ENCODE measurements around the gene SP3. TPM values are rescaled to one million over a fixed set of nuclear protein-coding genes. Genes with fewer than 3 reads are reported as not detected.
"Not testable (repeated sequence)": the region's sequence is repeated elsewhere in the genome, so short reads cannot be mapped to it uniquely, and the experiment has no call there.

SP3 gene
- total RNA-seq, 1 donor from 2014 or later = 215 TPM

DNA sequence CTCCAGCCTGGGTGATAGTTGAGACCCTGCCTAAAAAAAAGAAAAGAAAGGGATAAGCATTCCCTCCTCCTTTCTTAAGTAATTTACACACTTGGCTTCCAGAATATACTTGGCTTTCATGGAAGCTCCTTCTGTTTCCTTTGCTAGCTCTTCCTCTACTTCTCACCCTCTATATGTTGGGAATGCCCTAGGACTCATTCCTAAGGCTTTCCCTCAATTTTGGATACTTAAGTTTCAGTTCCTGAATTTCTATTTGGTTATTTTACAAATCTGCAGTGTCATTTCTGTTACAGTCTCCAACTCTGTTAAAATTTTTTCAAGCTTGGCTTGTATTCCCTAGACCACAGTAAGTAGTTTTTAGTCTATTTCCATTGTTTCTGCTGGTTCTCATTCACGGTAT lies 23.6 kb downstream of the SP3 start:
- DNase-seq = no peak

DNA sequence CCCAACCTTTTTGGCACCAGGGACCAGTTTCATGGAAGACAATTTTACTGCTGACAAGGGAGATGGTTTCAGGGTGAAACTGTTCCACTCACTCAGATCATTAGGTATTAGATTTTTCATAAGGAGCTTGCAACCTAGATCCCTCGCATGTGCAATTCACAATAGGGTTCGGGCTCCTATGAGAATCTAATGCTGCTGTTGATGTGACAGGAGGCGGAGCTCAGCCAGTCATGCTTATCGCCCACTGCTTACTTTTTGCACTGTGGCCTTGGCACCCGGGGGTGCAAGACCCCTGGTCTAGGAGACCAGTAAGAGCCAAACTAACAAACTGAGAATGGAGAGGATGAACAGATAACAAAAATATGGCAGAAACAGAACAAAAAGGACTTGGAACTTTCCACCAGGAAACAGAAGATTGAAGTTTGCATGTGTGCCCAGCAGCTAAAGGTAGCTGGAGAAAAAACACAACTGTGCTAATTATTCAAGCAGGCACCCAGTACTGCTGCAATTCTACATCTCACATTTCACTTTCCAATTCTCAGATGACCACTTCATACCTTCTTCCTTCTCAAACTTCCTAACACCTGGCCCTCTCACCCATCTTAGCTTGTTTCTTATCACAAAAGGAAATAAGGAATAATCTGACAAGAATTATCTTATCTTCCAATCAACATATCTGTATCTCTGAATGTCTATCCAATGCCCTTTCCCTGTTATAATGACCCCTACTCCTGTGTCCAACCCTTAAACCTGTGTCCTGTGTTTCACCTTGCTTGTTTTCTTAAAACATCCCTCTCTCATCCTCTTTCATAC lies 24.8 kb downstream of the SP3 start:
- DNase-seq = no peak

DNA sequence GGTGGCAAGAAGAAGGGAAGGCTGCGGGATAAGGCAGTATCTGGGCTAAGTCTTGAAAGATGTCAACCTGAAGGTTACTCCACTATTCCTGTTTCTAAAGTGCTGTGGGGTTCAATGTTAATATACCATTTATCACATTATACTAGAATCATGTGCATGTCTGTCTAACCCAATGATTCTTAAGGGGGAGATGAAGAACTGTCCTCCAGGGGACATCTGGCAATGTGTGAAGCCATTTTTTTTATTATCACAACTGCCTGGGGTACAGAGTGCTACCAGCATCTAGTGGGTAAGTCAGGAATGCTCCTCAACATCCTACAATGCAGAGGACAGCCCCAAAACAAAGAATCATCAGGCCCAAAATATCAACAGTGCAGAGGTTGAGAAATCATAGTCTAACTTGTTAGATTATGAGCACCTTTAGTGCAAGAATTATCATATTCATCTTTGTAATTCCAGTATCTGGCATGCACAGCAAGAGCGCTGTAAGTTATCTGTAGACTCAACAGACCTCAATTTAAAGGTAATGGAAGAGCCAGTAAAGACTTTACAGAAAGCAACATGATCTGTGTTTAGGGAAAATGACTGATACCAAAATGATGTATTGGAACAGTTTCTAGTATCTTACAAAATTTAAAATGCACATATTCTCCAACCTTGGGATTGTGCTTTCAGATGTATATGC lies 26.3 kb downstream of the SP3 start:
- DNase-seq = no peak

DNA sequence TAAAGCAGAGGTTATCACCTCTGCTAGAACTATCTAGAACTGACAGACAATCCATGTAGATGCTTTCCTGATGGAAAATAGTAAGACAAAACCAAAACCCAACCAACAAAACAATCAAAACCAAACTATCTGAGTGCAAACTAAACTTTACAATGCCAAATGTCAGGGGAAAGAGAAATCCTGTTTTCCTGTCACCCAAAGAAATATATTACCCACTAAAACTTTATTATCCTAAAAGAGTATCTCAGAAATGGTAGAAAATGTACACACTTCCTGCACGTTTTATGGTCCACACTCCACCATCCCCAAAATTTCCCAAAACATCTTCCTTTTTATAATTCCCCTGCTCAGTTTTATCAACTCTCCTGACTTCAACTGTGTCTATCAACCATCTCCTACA lies 29.9 kb downstream of the SP3 start:
- DNase-seq = no peak

DNA sequence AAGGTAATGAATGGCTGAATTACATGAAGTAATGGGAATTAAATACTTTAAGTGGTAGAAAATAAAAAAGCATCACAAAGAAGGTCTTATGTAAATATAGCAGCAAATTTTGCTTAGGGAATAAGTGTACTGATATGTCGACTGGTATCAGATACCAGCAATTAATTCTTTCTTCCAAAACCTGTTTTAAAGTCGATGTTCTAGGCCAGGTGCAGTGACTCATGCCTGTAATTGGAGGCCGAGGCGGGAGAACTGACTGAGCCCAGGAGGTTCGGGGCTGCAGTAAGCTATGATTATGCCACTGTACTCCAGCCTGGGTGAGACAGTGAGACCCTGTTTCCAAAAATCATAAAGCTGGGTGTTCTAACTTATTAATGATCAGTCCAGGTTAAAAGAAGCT lies 30.3 kb downstream of the SP3 start:
- DNase-seq = no peak

DNA sequence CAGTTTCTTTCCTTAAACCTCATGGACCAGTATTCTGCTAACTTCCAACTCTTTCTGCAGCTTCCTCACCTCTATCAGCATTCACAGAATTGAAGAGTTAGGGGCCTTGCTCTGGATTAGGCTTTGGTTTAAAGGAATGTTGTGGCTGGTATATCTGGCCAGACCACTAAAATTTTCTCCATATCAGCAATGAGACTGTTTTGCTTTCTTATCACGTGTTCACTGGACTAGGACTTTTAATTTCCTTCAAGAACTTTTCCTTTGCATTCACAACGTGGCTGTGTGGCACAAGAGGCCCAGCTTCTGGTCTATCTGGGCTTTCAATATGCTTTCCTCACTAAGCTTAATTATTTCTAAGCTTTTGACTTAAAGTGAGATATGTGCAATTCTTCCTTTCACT lies 33.4 kb downstream of the SP3 start:
- DNase-seq = no peak

DNA sequence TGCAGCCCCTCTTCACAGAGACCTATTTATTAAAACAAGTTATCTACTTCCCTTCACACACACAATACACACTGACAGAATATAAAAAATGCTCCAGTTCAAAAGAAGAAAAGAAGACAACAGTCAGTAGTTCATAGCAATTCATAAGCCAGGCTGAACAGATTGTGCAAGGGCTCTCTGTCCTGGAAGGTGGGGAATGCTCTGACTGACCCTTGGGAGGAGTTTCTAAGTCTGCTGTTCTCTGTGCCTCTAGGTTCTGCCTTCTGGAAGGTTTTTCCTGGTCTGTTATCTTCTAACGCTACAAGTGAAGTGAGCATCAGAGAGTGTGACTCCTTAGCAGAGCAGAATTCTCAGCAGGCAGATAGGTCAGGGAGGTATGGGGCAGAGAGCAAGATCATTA lies 35.7 kb downstream of the SP3 start:
- DNase-seq = no peak

DNA sequence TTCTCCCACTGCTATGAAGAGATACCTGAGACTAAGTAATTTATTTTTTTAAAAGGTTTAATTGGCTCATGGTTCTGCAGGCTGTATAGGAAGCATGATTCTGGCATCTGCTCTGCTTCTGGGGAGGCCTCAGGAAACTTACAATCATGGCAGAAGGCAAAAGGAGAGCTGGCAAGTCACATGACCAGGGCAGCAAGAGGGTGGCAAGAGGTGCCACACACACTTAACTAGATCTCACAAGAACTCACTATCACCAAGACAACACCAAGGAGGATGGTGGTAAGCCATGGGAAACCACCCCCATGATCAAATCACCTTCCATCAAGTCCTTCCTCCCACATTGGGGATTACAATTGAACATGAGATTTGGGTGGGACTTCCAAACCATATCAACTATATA lies 38.3 kb downstream of the SP3 start:
- no peak for DNase-seq

DNA sequence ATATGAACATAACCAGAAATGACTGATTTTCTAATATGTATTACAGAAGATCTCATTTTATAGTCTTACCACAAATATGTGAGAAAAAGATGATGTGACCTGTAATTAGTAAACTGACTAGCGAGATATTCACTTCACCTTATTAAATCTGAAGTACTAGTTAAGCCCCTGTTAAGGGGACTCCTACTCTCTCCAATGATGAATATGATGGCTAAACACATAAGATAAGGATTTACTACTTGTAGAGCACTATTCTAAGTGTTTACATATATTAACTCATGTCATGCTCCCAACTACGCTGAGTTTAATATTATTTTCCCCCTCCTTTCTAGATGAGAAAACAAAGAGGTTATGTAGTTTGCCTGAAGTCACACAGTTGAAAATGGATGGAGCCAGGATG lies 40.9 kb downstream of the SP3 start:
- DNase-seq = no peak

DNA sequence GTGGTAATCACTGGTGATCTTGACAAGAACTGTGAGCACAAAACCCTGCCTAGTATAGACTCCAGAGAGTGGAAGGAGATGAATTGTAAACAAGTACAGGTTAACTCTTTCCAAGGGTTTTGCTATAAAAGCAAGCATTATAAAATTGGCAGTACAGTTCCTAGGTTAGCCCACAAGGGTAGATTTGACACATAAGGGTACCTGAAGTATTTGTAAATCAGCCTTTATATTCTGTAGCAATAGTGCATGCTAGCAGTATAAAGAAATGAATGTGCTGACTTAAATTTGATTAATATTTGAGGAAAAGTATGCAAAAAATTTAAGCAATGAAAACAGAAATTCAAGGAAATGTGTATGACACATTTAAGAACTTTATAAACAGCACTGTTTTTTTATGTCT lies 42.4 kb downstream of the SP3 start:
- no peak for DNase-seq

DNA sequence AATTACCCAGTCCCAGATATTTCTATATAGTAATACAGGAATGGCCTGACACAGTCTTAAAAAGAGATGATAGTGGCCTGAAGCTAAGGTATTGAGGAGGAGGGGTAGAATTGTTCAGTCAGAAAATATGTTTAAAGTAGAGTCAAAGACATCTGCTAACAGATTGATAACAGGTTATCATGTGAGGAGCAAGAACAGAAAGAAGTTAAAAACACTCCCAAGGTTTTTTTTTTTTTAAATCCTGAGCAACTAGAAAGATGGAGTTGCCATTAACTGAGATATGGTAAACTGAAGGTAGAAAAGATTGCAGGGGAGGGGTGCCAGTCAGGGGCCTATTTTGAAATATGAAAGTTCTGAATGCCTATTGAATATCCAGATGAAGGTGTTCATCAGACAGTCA lies 43.1 kb downstream of the SP3 start:
- no peak for DNase-seq

DNA sequence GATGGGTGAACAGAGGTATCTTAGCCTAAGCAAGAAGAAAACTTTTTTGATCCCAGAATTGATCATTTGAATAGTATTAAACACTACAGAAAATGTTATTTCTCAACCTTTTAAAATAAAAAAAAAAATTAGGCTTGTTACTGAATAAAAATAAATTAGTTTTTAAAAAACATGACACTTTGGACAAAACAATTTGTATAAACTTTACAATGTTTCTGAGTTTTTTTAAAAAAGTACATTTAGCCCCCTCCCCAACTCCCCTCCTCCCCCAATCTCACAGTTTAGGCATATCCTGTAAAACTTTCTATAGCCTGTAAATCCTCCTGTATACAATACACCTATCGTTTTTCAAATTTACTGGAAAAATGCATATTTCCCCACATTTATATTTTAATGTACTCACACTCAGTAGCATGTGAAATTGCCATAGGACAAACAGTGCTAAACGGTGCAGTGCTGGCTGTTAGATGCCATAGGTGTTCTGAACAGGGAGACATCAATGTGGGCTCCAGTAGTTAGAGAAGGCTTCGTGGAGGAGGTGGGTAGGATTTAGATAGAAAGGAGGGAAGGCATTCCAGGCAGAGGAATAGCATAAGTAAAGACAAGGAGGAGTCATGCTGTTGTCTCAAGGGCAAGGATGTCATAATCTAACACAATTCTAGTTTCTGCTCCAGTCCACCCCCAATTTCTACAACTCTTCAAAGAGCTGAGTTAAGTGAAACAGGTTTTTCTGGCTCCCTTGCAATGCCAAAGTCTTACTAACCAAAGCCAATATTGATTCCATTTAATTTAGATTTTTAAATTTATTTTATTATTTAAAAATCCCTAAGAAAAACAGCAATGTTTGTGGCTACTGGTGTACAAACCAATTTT lies 50.9 kb downstream of the SP3 start:
- DNase-seq = no peak

DNA sequence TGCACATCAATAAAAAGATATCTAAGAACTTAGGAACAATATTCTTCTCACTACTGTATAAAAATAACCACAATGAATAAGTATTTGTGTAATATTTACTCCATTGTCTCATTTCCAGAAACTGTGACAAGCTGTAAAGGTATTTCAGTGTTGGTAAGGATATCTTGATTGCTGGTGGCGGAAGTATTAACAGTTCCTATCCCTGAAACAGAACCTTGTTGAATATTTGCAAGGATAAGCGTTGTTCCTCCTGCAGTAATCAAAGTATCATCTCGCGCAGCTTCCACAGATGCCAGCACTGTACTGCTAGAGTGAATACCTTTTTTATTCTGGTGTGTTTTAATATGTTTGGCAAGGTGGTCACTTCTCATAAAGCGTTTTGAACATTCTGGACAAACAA lies 55.3 kb downstream of the SP3 start:
- no peak for DNase-seq

DNA sequence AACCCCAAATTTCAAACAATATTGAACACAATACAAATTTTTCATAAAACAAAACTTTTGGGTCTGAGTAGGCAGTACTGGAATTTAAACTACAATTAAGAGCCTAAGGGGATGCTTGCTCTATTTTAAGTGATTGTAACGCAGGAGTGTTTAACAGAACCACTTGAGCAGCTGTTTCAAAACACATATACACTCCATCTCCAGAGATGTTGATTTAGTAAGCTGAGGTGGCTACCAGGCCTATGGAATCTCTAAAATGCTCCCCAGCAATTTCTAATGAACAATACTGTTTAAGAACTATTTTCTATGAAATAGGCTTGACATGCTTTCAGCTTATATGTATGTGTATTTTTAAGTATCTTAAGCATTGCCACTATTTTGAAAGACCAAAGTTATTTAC lies 58.5 kb downstream of the SP3 start:
- no peak for DNase-seq

DNA sequence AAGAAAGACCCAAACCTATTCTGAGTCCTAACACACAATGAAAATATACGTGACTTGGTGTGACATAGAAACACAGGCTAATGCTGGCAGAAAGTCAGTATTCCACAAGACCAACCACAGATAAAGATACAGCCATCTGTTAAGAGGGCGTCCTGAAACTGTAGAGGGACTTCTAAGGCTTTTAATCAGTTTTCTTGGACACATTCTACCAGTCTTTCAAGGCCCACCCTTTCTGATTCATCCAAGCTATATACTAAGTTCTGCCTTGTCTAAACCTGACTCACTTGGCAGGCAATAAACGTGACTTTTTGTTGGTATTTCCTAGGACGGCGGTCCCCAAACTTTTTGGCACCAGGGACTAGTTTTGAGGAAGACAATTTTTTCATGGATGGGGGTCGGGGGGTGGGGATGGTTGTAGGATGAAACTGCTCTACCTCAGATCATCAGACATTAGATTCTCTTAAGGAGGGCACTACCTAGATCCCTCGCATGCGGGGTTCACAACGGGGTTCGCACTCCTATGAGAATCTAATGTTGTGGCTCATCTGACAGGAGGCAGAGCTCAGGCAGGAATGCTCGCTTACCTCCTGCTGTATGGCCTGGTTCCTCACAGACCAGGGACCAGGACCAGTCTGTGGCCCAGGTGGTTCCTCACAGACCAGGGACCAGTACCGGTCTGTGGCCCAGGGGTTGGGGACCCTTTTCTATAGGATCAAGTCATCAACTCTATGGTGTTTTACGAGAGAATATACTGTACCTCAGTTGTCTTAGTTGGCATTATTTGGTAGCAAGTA lies 61.4 kb downstream of the SP3 start:
- no peak for DNase-seq

DNA sequence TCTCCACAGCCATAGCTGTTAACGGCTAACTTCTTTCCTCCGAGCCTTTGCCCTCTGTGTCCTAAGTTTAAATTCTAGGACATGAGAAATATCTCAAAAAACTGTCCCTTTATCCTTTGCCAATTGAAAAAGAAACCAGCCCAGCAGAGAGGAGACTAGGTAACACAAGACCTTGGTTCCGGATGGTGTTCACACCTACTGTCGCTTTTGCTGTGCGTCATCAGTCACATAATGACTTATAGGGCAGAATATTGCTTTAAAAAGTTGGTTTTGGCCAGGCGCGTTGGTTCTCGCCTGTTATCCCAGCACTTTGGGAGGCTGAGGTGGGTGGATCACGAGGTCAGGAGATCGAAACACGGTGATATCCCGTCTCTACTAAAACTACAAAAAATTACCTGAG lies 66.2 kb downstream of the SP3 start:
- DNase-seq = no peak

DNA sequence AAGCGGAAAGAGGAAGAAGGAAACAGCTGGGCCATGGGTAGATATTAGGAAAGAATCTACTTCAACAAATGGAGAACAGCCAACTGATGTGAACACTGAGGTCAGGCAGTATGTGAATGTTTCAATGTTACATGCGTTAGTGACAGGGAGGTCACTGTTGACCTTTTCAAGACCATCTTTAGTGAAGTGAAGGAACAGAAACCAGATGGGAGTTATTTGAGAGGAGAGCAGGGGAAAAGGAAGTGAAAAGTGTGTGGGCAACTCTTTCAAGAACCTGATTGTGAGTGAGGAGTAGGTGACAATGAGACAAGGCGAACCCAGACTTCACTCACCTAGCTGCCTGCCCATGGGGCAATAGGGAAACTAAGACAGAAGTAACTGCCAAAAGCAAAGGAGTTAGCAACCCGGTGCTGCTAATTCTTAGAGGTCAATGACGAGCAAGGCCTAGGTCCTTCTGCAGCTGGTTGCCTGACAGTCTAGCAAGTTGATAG lies 67.0 kb downstream of the SP3 start:
- DNase-seq = no peak

DNA sequence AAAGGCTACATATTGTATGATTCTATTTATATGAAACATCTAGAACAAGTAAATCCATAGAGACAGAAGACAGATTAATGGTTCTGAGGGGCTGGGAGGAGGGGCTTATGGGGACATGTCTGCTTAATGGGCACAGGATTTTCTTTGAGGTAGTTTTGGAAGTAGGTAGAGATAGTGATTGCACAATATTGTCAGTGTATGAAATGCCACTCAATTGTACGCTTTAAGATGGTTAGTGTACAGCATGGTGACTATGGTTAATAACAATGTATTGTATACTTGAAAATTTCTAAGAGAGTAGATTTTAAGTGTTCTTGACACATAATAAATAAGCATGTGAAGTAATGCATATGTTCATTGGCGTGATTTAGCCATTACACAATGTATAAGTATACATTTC lies 68.4 kb downstream of the SP3 start:
- DNase-seq = no peak

DNA sequence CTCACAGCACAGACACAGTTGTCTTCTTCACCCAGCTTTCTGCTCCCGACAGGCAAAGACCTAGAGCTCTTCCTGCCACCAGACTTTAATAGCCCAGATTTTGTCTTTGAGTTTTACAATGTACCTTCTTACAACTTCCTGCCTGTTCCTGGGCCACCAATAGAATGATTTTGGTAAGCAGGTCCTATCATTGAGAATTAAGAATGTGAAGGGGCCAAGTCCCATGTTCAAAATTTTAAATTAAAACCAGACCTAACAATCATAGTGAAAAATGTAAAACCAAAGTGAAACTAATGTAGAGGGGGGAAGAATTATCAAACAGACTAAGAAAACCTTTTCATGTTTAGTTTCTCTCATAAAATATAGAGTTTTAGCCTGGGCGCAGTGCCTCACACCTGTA lies 72.8 kb downstream of the SP3 start:
- DNase-seq = no peak

DNA sequence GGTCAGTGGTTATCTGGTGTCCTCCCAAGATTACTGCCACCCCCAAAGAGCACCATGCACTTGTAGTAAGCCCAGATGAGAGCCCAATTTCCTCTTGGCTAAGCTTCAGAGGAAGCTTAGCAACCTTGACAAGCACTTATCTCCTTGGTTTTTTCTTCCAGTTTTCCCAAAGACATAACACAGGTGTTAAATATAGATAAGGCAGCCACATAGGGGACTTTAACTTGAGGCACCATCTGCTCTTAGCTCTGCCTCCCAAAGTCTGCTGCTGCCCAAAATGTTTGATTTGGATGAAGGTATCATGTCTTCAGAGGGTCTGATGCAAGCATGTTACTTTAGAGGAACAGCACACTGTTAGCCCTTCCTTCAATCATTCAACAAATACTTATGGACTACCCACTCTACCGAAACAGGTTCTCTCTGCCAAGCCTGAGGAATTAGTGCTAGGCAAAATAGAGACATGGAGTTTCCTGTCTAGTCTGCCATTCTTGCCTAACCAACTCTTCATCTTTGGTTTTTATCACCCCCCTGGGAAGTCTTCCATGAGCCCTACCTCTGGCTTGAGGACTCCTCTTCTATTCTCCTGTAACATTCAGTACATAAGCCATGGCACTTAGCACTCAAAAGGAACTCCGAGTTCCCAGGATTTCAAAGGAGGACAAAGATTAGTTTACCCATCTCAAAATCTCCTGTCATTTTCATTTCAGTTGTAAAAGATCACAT lies 73.7 kb downstream of the SP3 start:
- no peak for DNase-seq

DNA sequence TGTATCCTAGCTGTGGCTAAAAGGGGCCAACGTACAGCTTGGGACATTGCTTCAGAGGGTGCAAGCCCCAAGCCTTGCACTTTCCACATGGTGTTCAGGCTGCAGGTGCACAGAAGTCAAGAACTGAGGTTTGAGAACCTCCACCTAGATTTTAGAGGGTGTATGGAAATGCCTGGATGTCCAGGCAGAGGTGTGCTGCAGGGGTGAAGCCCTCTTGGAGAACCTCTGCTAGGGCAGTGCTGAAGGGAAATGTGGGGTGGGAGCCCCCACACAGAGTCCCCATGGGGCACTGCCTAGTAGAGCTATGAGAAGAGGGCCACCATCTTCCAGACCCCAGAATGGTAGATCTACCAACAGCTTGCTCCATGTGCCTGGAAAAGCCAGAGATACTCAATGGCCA lies 75.7 kb downstream of the SP3 start:
- not testable (repeated sequence) for DNase-seq

DNA sequence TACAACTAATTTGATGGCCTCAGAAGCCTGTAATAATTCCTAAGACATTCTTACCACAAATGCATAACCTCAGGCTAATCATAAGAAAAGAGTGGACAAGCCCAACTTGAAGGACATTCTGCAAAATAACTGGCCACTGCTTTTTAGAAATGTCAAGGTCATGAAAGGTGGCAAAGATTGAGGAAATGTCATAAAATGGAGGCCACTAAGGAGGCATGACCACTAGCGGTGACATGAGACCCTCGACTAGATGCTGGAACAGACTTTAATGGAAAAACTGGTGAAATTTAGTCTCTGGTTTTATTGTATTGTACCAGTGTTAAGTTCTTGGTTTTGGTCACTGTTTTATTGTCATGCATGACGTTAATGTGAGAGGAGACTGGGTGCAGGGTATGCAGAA lies 78.6 kb downstream of the SP3 start:
- DNase-seq = no peak

Data from occipital lobe (tissue), 2 donors.